Adrenal gland (tissue), 12 donors: ENCODE data around the gene SPAG4. TPM values are rescaled to one million over a fixed set of nuclear protein-coding genes. Genes with fewer than 3 reads are reported as not detected.
A peak's percentile ranks its signal among the peaks of the same experiment; 100 is the strongest.

ENCODE experiments used
- DNase-seq, 7 donors: peaks; one replicate each; pipeline ENCODE4 v3.0.0-alpha.2; 2019 to 2020
- H3K27ac ChIP-seq, 5 donors: fragments of 200-600 bp; sonication (generic) in 4 of 5; 1 replicate in 3 of 5; 2 replicates in 2 of 5; pipeline versions ENCODE4 v1.5.1 to v1.8.0; 2016 to 2020; ENCODE audit warnings: mild to moderate bottlenecking in 1 of 5
- H3K27me3 ChIP-seq: fragments of 200-600 bp; 2 replicates; pipeline ENCODE4 v1.8.0; 2021
- H3K36me3 ChIP-seq, 2 donors: fragments of 200-600 bp; replicated peaks in 1 of 2; 1 replicate in 1 of 2; 2 replicates in 1 of 2; pipeline versions ENCODE4 v1.5.1 to v1.8.0; 2018 to 2022
- H3K4me1 ChIP-seq, 2 donors: fragments of 200-600 bp; replicated peaks in 1 of 2; 1 replicate in 1 of 2; 2 replicates in 1 of 2; pipeline versions ENCODE4 v1.5.1 to v1.8.0; 2018 to 2021
- H3K4me3 ChIP-seq, 4 donors: fragments of 200-600 bp; sonication (generic) in 3 of 4; one replicate each; pipeline ENCODE4 v1.5.1; 2016 to 2018
- H3K9me3 ChIP-seq, 3 donors: fragments of 200-600 bp; sonication (generic) in 1 of 3; replicated peaks in 1 of 3; 1 replicate in 2 of 3; 2 replicates in 1 of 3; pipeline versions ENCODE4 v1.5.1 to v1.8.0; 2016 to 2021
- POLR2A ChIP-seq, 2 donors: fragments of 450-650 bp; IDR thresholded peaks; one replicate each; pipeline ENCODE4 v1.6.1; 2017; ENCODE audit warnings: antibody characterized with exemption in 2 of 2, mild to moderate bottlenecking in 2 of 2, moderate library complexity in 1 of 2
- WGBS, 4 donors: extraction: QIAGEN DNeasy Blood & Tissue Kit in 2 of 4; methylation state at CpG; one replicate each; pipeline versions ENCODE4 v1.1.5 to v1.1.7; 2013 to 2017; 5-methylcytosine and 5-hydroxymethylcytosine counted together
- intact Hi-C, 2 donors: fragments of 100-400 bp; cut with DNase I; formaldehyde crosslinking; loops; one replicate each; pipeline versions ENCODE4 v1.14.1 to v1.15.0; 2022 to 2023
- polyA plus RNA-seq, 3 donors: library from polyadenylated mRNA; stranded (reverse); fragments of 200-250 nt in 2 of 3; fragments of 350-450 nt in 1 of 3; fragmentation: Illumina TruSeq in 1 of 3; extraction: RNeasy Lipid Tissue Mini Kit (QIAGEN cat#74804) in 1 of 3; gene quantifications; one replicate each; pipeline ENCODE4 v1.2.3, GENCODE V29; 2013 to 2014
- total RNA-seq, 9 donors: library from RNA; depleted of rRNA in 4 of 9; stranded (reverse); fragments of >200 nt in 4 of 9; fragments of 120-200 nt in 1 of 9; fragmentation: NEBNext Ultra II Directional in 1 of 9; extraction: Animal tissue kit (Norgen Biotek cat#: 25700) in 1 of 9; gene quantifications; one replicate each; pipeline versions ENCODE4 v1.1.0 to v1.2.4, GENCODE V29; 2013 to 2023
- TF ChIP-seq, protein P1 (sequence below), 6 experiments: fragments of 450-650 bp in 4 of 6; fragments of 200-600 bp in 2 of 6; sonication (generic) in 1 of 6; IDR thresholded peaks; 1 replicate in 5 of 6; 2 replicates in 1 of 6; pipeline versions ENCODE4 v1.5.1 to v1.8.0; 2016 to 2021; ENCODE audit warnings: antibody characterized with exemption in 6 of 6, mild to moderate bottlenecking in 2 of 6, moderate library complexity in 1 of 6
- donor health status: healthy with polysubstance abuse.
- donor health status: Bipolar disorder and iron deficiency.
- donor health status: DM: yes; HTN: yes; CAD: no.
- donor health status: DM: no; HTN: no; CAD: no.
- donor health status: DM: no; HTN: no; CAD: no.
- donor health status: DM: yes; HTN: yes; CAD: no.

The SPAG4 gene
- total and polyA plus RNA-seq, 12 donors, result 2.7 to 32.0 (median 13.4) TPM

- no peaks in the 10 kb centered on the region for H3K36me3 ChIP-seq
- no peak for DNase-seq
- H3K27ac ChIP-seq, result no peak overlapping the region
- TF ChIP-seq POLR2A (IDR thresholded peaks at IDR 0.05), result no peak
- TF ChIP-seq, protein P1, sequence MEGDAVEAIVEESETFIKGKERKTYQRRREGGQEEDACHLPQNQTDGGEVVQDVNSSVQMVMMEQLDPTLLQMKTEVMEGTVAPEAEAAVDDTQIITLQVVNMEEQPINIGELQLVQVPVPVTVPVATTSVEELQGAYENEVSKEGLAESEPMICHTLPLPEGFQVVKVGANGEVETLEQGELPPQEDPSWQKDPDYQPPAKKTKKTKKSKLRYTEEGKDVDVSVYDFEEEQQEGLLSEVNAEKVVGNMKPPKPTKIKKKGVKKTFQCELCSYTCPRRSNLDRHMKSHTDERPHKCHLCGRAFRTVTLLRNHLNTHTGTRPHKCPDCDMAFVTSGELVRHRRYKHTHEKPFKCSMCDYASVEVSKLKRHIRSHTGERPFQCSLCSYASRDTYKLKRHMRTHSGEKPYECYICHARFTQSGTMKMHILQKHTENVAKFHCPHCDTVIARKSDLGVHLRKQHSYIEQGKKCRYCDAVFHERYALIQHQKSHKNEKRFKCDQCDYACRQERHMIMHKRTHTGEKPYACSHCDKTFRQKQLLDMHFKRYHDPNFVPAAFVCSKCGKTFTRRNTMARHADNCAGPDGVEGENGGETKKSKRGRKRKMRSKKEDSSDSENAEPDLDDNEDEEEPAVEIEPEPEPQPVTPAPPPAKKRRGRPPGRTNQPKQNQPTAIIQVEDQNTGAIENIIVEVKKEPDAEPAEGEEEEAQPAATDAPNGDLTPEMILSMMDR (IDR thresholded peaks at IDR 0.05), result no peak
- intact Hi-C loops, result no loop called here
- H3K9me3 ChIP-seq, result no peaks in the 10 kb centered on the region
- H3K4me3 ChIP-seq, result no peak overlapping the region
- H3K27me3 ChIP-seq, result no peaks in the 10 kb centered on the region
- WGBS, 4 donors, result 32 to 57% (median 56%) methylated on average over 2 of the region's 2 CpGs
- peaks cover 5 to 15% of the 10 kb centered on the region in 2 donors for H3K4me1 ChIP-seq
Observed at GRCh38 chr20:35638751-35639150, 23.1 kb downstream of the SPAG4 start.

- WGBS, 4 donors, result 83 to 91% (median 88%) methylated on average over 3 of the region's 3 CpGs
- Histone ChIP-seq H3K36me3 (no peaks in the 10 kb centered on the region), H3K4me1 (peaks cover 5 to 15% of the 10 kb centered on the region in 2 donors), H3K9me3 (no peaks in the 10 kb centered on the region), H3K27me3 (no peaks in the 10 kb centered on the region), H3K27ac (no peak overlapping the region), H3K4me3 (no peak overlapping the region)
- TF ChIP-seq POLR2A (IDR thresholded peaks at IDR 0.05), result no peak
- TF ChIP-seq, protein P1 (IDR thresholded peaks at IDR 0.05), result no peak
- intact Hi-C loops, result no loop called here
- no peak for DNase-seq
Observed at GRCh38 chr20:35640724-35641123, 25.1 kb downstream of the SPAG4 start.

GRCh38 chr20:35641743-35642142 is 26.1 kb downstream of the SPAG4 start:
- intact Hi-C loops, result no loop called here
- 56 to 69% (median 63%) methylated on average over 2 to 4 of the region's 4 CpGs for WGBS, 4 donors
- H3K4me1 ChIP-seq, result peaks cover 5 to 15% of the 10 kb centered on the region in 2 donors
- peak overlapping the region in 1 of 5 donors; percentile 29 for H3K27ac ChIP-seq
- H3K4me3 ChIP-seq, result no peak overlapping the region
- no peaks in the 10 kb centered on the region for H3K27me3 ChIP-seq
- no peaks in the 10 kb centered on the region for H3K9me3 ChIP-seq
- TF ChIP-seq, protein P1 (IDR thresholded peaks at IDR 0.05), result no peak
- TF ChIP-seq POLR2A (IDR thresholded peaks at IDR 0.05), result no peak
- peak in 4 of 7 donors; percentile 27 to 66 (median 52) for DNase-seq
- H3K36me3 ChIP-seq, result no peaks in the 10 kb centered on the region

DNA sequence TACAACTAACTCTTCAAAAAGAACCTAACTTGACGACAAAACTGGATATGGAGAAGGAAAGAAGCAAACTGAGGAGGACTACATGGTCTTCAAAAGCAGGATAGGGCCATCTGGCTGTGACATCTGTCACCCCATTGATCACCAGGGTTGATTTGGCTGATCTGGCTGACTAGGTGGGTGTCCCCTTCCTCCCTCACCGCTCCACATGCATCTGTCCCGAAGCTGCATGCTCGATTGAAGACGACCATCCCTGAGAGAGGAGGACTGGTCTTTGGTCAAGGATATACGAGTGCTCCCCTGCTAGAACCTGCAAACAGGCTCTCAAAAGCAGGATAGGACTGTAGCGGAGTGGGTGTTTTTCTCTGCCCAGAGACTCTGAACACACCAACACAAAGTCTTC is 27.4 kb downstream of the SPAG4 start:
- Histone ChIP-seq H3K4me1 (peaks cover 5 to 15% of the 10 kb centered on the region in 2 donors), H3K36me3 (no peaks in the 10 kb centered on the region), H3K27ac (no peak overlapping the region), H3K27me3 (no peaks in the 10 kb centered on the region), H3K9me3 (no peaks in the 10 kb centered on the region), H3K4me3 (no peak overlapping the region)
- intact Hi-C loops, result no loop called here
- no peak for TF ChIP-seq POLR2A (IDR thresholded peaks at IDR 0.05)
- TF ChIP-seq, protein P1 (IDR thresholded peaks at IDR 0.05), result no peak
- no peak for DNase-seq
- 91 to 99% (median 93%) methylated on average over 6 to 7 of the region's 7 CpGs for WGBS, 4 donors
